ENCODE data around the gene CNDP1.

GRCh38 chr18:74613381-74613780 lies 79.1 kb downstream of the CNDP1 start:
- no peak for TF ChIP-seq TCF12 (IDR thresholded peaks at IDR 0.05)
- TF ChIP-seq CTCF (IDR thresholded peaks at IDR 0.05) = no peak
- TF ChIP-seq POLR2AphosphoS5 (IDR thresholded peaks at IDR 0.05; ENCODE audit: low read depth, low read length) = no peak
- no peak for TF ChIP-seq TEAD4 (IDR thresholded peaks at IDR 0.05; ENCODE audit: borderline replicate concordance, insufficient read depth)
